Epithelial cell of esophagus (primary cell): Measurements from ENCODE around the gene CNGB1.

Experiments
- DNase-seq: peaks from one replicate; pipeline ENCODE4 v3.0.0; 2010; ENCODE audit warnings: low read depth
- H3K4me3 ChIP-seq: 2 replicates; pipeline ENCODE4 v1.5.1; 2011; ENCODE audit warnings: mild to moderate bottlenecking, low read length, control low read depth
- CTCF ChIP-seq: IDR thresholded peaks from 2 replicates; pipeline ENCODE4 v1.5.1; 2011; ENCODE audit warnings: low read depth, mild to moderate bottlenecking, low read length, control low read depth, inconsistent platforms; ENCODE audit not compliant: insufficient read depth; ENCODE audit errors: missing control alignments

The CNGB1 gene

GRCh38 chr16:57999971-58000705 lies 29.2 kb upstream of the CNGB1 start, which contains the start of gene ZNF319:
Gene ZNF319, minus strand, starts transcription at chr16:58000672. Its CDS starts 2,407 bp downstream, at chr16:57998265.
- H3K4me3 ChIP-seq: peak within 1 kb of the TSS; percentile 80
- TF ChIP-seq CTCF: no peak
- no peak for DNase-seq

- peak; percentile 55 for DNase-seq
- peak overlapping the region; percentile 43 for H3K4me3 ChIP-seq
- TF ChIP-seq CTCF: peak; percentile 9
These were observed 28.5 kb upstream of the CNGB1 start for GRCh38 chr16:57999366-57999970.

GRCh38 chr16:57998992-57999365 lies 28.1 kb upstream of the CNGB1 start:
- H3K4me3 ChIP-seq: no peak overlapping the region
- peak; percentile 15 for DNase-seq

GRCh38 chr16:57998486-57998885 lies 27.6 kb upstream of the CNGB1 start:
- no peak overlapping the region for H3K4me3 ChIP-seq
- no peak for TF ChIP-seq CTCF
- DNase-seq: peak; percentile 83

More at GRCh38 chr16:57998992-57999365, 28.1 kb upstream of the CNGB1 start:
- no peak for TF ChIP-seq CTCF

- DNase-seq: no peak
- TF ChIP-seq CTCF: no peak
- H3K4me3 ChIP-seq: no peak overlapping the region
These were observed 26.8 kb upstream of the CNGB1 start for GRCh38 chr16:57997528-57998265.

GRCh38 chr16:57997176-57997527 lies 26.2 kb upstream of the CNGB1 start:
- no peak for TF ChIP-seq CTCF
- no peak overlapping the region for H3K4me3 ChIP-seq
- DNase-seq: no peak
